NCI-H2107 treated with DMSO at 0.1 percent for 48 hours (cell line): Measurements from ENCODE around the gene TEAD4.
A peak's percentile ranks its signal among the peaks of the same experiment; 100 is the strongest.

ENCODE experiments used
- DNase-seq: peaks from one replicate; lab custom pipeline; 2025; ENCODE audit not compliant: unreplicated experiment; lab: John Stamatoyannopoulos, UW

TEAD4 gene

DNA sequence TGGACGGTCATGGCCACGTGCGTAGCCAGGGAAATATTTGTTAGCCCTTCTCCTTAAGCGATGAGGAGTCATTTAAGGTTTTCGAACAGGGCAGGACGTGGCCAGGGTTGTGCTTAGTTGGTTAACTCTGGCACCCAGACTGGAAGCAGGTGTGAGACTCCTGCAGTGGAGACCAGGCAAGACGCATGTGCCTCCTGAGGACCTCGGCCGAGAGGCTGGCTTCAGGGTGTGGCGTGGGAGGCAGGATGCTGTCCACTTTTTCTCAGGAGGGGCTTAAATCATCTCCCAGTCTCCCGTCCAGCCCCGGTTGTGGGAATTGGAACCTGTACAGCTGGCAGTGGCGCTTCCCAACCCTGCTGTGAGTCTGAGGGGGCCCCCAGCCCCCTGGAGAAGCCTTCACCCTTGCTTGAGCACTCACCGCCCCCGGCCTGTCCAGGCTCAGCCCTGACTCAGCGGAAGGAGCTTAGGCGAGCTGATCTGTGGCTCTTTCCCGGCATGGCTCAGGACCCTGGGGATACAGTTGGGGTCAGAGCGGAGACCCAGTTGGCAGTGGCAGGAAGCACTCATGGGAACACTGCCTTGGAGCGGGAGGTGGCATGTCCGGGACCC, 71.7 kb downstream of the TEAD4 start:
- DNase-seq: no peak

DNA sequence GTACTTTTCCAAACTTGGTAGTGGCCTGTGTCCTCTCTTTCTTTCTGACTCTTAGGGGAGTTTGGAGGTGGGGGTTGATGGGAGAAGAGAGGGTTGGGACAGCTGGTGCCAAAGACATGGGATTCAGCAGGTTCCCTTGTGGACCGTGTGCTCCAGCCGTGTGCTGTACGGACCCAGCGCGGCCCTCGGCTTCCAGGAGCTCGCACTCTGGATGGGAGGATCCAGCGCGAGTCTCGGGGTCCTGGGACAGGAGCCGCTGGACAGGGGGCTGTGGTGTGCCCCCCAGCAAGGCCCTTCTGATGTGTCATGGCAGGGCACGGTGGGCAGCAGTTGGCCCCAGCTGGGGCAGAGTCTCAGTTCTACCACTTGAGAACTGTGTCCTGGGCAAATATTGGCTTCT, 73.0 kb downstream of the TEAD4 start:
- DNase-seq: no peak

DNA sequence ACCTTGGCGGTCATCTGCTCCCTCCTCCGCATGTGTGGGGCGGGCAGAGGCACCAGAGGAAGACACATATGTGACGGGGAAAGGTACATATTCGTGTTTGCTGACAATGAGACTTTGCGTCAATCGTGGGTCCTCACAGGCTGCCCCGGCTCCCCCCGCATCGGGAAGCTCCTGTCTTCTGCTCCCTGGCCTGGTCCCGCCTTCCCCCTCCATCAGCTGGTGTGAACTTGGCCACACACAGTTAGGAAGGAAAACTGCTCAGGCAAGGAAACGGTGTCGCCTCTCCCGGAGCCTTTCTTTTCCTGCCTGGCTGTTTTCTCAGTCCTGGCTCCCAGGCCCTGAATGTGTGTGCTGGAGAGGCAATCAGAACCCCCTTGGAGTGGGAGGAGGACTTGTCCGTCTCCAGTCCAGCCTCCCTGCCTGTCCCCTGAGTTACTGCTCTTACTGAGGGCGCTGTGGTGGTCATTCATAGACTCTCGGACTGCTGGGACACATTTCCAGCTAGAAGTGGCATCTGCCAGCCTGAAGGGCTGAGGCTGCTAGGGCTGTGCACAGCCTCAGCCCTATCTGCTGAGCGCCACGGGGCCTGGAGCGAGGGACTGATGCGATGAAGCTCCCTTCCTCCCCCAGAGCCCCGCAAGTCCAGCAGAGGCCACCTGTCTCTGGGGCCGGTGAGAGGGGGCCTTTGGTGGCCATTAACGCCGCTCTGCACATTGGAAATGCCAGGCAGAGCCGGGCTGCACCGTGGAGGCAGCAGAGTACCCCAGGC, 73.8 kb downstream of the TEAD4 start:
- no peak for DNase-seq

DNA sequence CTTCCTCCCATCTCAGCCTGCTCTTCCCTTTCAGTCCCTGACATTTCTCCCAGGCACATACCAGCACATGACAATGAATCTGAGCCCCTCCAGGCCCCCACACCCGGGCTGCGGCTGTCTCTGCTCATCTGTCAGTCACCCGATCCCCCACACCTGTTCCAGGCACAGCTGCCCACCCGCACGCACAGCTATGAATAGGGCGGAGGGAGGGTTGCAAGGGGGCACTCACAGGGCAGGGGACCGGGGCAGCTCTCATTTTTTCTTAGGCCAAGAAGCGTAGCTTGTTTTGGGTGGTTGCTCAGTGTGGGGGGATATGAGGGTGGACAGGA, 74.3 kb downstream of the TEAD4 start:
- no peak for DNase-seq

DNA sequence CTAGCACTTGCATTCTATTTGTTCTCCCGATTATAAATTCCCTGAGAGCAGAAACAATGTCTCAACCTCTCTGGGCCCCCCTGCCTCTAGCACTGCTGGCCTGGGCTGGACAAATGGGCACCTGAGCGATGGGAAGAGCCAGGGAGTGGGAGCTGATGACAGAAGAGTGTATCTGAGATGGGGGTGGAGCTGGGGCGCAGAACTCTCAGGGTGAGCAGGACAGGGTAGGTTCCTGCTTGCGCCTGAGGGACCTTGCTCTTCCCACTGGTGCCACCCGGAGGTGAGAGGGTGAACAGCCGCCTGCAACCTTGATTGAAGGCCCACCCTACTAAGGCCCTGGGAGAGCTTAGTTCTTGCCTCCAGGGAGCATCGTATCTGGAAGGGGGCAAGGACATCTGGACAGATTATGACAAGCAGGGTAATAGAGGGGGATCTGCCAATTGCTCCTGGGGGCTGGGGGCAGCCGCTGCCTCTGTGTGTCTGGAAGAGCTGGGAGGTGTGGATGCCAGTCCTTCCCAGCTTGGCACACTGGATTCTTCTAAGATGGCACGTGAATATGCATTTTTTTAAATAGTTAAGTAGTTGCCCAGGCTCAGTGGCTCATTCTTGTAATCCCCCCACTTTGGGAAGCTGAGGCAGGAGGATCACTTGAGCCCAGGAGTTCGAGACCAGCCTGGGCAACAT, 75.0 kb downstream of the TEAD4 start:
- peak; percentile 23 for DNase-seq

DNA sequence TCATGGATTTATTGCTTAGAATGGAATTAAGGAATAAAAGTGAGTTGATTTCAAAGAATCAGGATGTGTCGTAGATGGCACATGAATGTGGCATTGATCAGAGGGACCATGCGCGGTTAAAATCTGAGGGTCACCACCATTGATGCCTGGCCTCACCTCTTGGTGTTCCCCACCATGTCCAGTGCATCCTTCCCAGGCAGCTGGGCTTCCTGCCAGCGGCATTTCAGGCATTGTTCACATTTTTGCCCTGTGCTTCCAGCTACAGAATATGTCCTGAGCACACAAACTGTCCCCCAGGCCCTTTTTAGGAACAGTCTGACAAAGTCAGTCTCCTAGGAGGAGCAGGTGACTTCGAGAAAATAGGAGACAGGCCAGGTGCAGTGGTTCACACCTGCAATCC, 76.0 kb downstream of the TEAD4 start:
- DNase-seq: no peak

DNA sequence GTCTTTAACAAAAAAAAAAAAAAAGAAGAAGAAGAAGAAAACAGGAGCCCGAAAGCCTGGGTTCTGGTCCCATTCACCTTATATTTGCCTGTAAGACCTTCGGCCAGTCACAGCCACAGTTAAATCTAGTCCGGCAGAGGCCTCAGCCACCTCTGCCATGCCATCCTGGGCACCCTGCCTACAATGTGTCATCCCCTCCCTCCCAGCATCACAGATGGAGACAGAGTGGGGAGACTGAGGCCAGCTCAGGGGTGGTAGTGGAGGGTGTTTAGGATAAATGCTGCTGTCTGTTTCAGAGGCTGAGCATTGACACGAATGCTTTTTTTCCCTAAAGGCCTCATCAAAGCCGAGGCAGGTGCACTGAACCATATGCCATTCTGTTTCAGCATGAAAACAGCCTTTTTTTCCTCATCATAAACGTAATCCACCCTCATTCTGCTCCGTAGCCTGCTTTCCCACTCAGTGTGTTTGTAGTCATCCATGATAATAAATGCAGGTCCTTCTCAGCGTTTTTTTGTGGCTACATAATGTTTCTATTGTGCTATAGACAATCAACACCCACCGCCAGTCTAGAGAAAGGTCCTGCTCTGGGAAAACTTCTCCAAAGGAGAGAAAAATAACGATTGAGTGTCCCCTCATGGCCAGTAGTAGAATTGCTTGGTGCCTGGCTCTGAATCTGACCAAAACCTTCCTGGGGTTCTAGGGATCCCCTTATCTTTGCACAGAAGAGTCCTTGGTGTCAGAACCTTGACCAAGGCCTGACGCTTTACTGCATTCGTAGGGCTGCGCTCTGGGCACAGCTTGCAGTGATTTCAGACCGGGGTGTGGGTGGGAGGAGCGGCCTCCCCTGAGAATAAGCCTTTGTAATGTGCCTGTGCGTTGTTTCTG, 76.9 kb downstream of the TEAD4 start:
- DNase-seq: peak; percentile 37

DNA sequence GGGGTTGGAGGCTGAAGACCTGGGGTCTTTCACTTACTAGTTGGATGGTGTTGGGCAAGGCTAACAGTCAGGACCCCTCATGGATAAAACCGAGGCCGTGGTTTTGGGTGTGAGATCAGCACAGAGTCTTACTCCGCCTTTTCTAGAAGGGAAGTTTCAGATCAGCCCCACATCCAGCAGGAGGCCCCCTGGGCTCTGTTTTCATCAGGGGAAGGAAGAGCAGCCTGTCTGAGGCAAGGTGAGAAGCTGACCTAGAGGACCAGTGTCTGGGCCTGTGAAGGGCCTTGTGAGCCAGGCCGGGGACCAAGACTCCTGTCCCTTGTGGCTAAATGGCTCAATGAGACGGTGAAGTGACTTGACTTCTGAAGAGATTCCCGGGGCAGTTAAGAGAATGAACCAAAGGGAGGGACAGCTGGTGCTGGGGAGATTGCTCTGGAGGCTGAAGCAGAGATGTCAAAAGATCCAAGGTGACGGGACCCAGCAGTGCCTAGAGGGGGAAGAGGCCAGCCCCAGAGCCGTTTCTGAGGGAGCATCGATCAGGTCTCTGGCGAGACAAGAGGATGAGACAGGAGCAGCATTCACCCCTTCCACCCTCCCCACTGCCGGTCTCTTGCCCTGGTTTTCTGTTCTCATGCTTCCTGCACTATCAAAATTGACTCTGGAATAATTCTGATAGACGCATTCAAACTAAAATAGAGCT, 77.9 kb downstream of the TEAD4 start:
- DNase-seq: no peak

DNA sequence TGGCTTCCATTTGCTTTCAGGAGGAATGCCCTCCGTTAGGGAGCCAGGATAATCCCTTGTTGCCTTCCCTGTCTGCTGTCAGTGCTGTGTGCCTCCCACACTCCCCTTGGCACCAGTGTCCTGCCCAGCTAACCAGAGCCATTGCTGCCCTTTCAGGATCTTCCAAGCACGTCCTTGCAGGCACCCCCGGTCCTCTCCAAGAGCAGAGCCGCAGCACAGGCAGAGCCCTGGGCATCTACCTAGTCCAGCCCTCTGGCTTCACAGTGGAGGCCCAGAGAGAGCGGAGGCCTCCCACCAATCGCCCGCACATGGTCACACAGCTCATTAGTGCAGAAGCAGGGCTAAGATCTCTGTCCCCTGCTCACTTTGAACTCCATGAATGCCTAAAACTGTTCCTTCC, 79.0 kb downstream of the TEAD4 start:
- no peak for DNase-seq

DNA sequence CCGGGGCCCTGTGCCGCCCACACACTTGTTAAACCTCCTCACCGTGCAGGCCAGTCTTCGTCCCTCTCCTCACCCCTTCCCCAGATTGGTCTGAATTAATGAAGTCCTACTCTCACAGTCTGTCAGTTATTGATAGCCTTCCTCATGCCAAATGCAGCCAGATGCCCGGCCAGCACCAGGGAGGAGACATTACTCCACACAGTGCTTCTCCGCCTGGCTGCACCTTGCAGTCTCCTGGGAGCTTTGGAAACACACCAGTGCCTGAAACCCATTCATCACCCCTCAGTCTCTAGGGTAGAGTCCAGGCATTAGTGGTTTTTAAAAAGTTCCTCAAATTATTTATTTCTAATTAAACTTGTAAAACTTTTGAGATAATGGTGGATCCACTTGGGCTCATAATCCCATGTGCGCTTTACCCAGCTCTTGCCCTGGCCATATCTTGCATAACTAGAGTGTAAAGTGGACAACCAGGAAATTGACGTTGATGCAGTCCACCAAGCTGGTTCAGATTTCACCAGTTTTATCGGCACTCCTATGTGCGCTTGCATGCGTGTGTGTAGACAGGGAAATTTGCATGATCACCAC, 79.8 kb downstream of the TEAD4 start:
- DNase-seq: no peak

DNA sequence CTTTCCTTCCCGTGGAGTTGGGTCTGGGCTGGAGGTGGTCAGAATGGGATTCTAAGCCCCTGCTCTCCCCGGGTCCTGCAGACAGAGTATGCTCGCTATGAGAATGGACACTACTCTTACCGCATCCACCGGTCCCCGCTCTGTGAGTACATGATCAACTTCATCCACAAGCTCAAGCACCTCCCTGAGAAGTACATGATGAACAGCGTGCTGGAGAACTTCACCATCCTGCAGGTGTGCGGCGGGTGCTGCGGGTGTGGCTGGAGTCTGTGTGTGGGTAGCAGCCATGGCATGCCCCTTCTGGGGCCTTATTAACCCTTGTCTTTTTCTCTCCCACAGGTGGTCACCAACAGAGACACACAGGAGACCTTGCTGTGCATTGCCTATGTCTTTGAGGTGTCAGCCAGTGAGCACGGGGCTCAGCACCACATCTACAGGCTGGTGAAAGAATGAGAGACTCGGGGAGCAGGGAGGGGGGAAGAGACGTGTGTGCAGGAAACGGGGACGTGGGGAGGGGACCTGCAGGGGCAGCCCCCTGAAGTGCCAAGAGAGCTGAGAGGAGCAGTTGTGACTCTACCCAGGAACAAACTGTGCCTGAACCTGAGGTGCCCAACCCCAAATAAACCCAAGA, 80.9 kb downstream of the TEAD4 start:
- DNase-seq: no peak

DNA sequence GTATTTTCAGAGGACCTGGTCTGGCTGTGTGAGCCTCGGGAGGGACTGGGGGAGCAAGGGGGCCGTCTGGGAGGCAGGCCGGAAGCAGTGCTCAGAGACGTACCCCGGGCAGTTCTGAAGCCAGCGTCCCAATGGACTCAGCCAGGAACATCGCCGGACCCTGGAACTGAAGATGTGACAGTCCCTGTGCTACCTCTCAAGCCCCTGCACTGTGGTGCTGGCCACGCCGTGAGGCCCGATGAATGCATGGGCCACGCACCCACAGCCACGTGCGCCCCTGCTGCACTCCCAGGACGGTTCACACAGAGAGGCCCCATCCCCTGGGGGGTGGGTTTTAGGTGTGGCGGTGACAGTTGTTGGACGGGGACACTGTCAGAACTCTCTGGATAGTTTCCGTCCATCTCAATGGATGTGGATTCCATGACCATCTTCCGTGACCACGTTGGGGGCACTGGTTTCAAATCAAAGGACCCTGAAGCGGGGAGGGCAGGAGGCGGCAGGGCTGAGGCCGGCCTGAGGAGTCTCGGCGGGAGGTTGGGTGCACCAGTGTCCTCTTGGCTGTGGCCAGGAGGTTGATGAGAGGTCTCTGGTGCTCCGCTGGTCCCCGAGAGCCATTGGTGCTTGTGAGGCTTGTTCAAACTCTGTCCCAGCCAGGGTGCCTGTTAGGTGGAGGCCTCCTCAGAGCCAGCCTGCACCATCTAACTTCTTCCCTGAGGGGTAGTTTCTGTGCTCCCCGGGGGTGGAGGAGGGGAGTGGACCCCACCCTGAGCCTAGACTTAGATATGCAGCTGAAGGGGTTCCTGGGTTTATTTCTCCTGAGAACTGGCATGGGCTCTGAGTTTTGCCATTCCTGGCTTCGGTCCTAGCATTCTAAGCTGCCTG, 81.7 kb downstream of the TEAD4 start:
- no peak for DNase-seq

DNA sequence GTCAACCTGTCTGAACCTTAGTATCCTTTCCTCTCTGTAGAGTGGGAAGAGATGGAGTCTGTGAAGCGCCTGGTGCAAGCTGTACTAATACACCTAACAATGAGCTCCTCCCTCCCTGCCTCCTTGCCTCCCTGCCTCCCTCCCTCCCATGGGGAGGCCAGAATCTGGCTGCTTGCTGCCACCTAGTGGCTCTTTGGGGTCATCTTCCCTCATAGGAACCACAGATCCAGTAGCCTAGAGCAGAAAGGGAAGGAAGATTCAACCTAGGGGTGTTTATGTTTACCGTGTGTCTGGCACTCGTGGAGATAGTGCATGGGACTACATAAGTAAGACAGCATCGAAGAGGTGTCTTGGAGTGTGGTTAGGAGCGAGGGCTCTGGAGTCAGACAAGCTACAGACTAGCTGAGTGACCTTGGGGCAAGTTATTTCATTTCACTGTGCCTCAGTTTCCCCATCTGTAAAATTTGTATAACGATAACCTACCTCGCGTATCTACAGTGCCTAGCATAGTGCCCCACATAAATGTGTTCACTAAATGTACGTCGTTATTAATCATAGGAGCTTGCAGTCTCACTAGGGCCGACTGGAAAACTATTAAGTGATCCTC, 82.5 kb downstream of the TEAD4 start:
- peak; percentile 81 for DNase-seq

DNA sequence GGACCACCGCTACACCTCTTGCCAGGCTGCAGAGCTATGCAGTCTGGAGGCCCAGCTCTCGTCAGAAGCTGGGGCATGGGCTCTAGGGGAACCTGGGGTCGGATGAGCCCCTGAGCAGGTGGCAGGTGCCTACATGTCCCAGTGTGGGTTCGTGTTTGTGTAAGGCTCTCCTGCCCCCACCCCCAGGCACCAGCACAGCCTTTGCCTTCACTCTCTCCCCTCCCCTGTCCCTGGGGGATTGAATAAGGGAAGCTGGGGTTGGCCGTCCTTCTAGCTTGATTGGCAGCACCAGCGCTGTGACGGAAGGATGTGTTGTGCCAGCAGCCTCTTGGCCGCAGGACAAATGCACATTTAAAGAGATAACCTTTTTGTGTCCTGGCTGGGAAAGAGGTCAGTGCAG, 83.2 kb downstream of the TEAD4 start:
- peak; percentile 43 for DNase-seq

DNA sequence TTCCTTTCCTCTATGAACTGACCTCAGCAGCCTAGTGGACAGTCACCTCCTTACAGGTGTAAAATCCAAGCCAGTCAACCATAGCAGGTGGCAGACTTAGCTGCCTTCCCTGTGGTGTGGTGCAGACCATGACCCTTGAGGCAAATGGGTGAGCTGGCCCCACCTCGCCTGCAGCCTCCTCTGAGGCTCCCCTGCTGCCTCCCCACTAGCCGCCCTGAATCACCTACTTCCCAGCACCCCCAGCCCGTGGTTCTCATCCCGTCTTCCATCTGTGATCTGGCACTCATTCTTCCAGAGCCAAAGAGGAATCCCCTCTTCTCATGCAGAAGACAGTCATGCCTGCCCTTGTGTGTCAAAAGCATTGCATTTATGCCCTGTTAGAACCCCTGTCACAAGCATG, 83.6 kb downstream of the TEAD4 start:
- no peak for DNase-seq

DNA sequence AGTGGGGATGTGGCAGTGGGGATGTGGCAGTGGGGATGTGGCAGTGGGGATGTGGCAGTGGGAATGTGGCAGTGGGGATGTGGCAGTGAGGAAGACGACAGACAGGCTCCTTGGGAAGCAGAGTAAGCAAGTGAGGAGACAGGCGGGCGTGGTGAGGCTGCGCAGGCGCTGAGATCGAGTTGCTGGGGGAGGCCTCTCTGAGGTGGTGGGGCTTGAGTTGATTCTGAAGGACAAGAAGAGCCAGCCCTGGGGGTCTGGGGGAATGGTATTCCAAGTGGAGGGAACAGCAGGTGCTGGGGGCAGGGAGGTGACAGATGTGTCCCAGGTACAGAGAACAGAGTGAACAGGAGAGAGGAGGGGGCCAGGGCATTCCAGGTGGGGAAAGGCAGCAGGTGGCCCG, 84.2 kb downstream of the TEAD4 start:
- DNase-seq: no peak

DNA sequence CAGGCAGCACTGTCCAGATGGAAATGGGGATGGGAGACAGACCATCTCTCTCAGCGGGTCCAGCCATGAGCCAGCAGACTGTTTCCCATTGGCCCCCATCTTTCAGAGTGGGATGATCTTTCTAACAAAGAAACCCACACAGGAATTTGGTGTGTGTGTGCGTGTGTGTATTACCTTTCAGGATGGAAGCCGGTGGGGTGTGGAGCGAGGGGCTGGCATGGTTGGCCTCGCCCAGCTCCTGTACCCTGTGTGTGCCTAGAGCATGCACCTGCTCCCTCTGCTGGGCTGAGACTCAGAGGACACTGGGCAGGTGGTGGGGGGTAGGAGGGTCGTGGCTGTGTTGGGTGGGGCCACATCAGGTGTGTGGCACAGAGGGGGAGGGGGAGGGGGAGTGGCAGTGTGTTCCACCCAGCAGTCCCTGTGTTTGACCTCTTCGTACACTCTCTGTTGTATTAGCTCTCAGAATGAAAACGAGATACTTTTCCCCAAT, 85.0 kb downstream of the TEAD4 start:
- no peak for DNase-seq

DNA sequence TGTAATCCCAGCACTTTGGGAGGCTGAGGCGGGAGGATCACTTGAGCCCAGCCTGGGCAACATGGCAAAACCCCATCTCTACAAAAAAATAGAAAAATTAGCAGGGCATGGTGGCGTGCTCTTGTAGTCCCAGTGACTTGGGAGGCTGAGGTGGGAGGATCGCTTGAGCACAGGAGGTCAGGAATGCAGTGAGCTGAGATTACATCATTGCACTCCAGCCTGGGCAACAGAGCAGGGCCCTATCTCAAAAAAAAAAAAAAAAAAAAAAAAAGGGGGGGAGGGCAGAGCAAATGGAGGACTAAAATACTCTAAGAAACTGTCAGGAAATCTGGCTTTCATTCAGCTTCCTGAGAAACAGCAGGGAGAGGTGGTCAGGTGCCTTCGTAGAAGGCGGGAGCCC, 86.3 kb downstream of the TEAD4 start:
- DNase-seq: no peak

DNA sequence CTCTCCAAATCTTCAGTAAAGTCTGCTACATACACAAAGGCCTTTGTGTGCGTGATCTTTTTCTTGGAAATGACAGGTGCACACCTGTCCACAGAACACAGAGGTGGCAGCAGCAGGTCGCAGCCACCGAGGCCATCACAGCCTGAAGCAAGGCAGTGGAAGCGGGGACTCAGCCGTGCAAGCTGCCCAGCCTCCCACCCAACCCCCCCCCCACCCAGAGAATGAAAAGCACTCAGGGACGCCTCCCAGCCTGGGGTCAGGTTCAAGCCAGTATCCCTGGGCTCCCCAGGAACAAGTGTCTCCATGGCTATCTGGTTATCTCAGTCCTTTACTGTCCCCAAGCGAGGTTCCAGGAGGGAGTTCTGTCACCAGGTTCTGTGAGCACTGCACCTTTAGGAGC, 86.8 kb downstream of the TEAD4 start:
- DNase-seq: no peak
